Kidney epithelial cell (primary cell): ENCODE results near the gene ZNF106. TPM values are rescaled to one million over a fixed set of nuclear protein-coding genes. Genes with fewer than 3 reads are reported as not detected.

Experiments
- DNase-seq: peaks from one replicate; pipeline ENCODE4 v3.0.0-alpha.2; 2010; ENCODE audit warnings: low read depth
- H3K27me3 ChIP-seq: 2 replicates; pipeline ENCODE4 v1.6.0; 2011; ENCODE audit warnings: low read length; ENCODE audit not compliant: control insufficient read depth, insufficient read depth
- H3K36me3 ChIP-seq: 2 replicates; pipeline ENCODE4 v1.5.1; 2011; ENCODE audit warnings: low read length; ENCODE audit not compliant: control insufficient read depth, insufficient read depth
- H3K4me3 ChIP-seq: 2 replicates; pipeline ENCODE4 v1.5.1; 2011; ENCODE audit warnings: low read depth, mild to moderate bottlenecking, control low read depth, low read length
- CTCF ChIP-seq: IDR thresholded peaks from 2 replicates; pipeline ENCODE4 v1.5.1; 2011; ENCODE audit warnings: mild to moderate bottlenecking, moderate library complexity, low read length, control low read depth, inconsistent platforms; ENCODE audit not compliant: insufficient read depth, poor library complexity, severe bottlenecking
- total RNA-seq: library from RNA; depleted of rRNA; stranded (reverse); fragments of >200 nt; gene quantifications from 2 replicates; pipeline ENCODE4 v1.2.3, GENCODE V29; 2015

Gene ZNF106
- total RNA-seq, 1 donor from 2014 or later = 32.5 TPM

- TF ChIP-seq CTCF = no peak
- DNase-seq = peak; percentile 25
- no peaks in the 10 kb centered on the region for H3K36me3 ChIP-seq
- peak overlapping the region; percentile 85 for H3K4me3 ChIP-seq
- H3K27me3 ChIP-seq = no peaks in the 10 kb centered on the region
Observed at GRCh38 chr15:42491539-42492225, 741 bp upstream of the ZNF106 start.

GRCh38 chr15:42490291-42490670 is 660 bp downstream of the ZNF106 start:
- peak overlapping the region; percentile 85 for H3K4me3 ChIP-seq
- H3K36me3 ChIP-seq = no peaks in the 10 kb centered on the region
- DNase-seq = no peak
- H3K27me3 ChIP-seq = no peaks in the 10 kb centered on the region
- TF ChIP-seq CTCF = no peak

DNA sequence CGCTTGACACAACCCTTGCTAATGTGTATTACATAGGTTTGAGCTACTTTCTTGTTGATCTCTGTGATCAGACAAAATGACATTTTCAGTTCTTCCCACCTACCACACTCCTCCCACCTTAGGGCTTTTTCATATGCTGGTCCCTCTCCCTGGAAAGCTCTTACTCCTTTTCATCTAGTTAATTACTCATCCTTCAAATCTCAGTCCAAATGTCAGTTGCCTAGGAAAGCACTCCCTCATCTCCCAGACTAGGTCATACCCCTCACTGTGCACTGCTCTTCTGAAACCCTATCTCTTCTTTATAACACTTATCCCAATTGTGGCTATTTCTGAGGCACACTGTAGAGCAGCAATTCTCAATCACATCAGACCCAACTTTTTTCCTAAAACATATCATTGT is 7.3 kb downstream of the ZNF106 start:
- no peak for TF ChIP-seq CTCF
- no peaks in the 10 kb centered on the region for H3K27me3 ChIP-seq
- H3K36me3 ChIP-seq = peaks cover 2% of the 10 kb centered on the region
- no peak overlapping the region for H3K4me3 ChIP-seq
- DNase-seq = no peak

DNA sequence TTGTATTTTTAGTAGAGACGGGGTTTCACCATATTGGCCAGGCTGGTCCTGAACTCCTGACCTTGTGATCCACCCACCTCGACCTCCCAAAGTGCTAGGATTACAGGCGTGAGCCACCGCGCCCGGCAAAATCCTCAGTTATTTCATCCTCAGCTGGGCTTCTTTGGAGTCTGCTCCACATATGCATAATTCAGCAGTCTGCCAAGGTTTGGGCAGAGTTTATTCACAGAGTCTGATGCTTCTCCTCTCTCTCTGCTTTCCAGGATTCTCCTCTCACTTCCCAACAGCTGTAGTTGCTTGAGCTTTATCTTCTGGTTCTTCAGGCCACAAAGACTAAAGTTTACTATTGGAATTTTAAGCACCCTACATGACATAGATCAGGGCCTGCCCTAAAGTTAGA is 8.2 kb downstream of the ZNF106 start:
- TF ChIP-seq CTCF = no peak
- no peak for DNase-seq
- no peaks in the 10 kb centered on the region for H3K27me3 ChIP-seq

DNA sequence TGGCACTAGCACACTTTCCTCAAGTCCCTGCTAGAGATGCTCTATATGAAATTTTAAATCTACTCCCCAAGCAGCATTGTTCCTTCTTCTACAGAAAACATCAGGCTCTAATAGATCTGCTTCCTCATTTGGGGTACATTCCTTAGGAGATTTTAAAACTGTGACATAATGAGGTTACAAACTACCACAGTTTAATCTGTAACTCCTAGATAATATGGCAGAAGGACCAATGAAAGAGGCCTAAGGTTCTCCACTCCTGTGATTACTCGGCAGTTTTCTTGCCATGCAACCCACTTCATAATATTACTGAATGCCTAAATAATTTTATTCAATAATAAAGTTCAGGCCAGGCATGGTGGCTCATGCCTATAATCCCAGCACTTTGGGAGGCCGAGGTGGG is 16.1 kb downstream of the ZNF106 start:
- H3K4me3 ChIP-seq = no peak overlapping the region
- no peaks in the 10 kb centered on the region for H3K27me3 ChIP-seq

More for the DNA sequence above, 8.2 kb downstream of the ZNF106 start:
- H3K4me3 ChIP-seq = no peak overlapping the region
- H3K36me3 ChIP-seq = peaks cover 2% of the 10 kb centered on the region

More for the DNA sequence above, 16.1 kb downstream of the ZNF106 start:
- no peak for DNase-seq
- TF ChIP-seq CTCF = no peak
- no peaks in the 10 kb centered on the region for H3K36me3 ChIP-seq
